Suprapubic skin (tissue), 3 donors: ENCODE measurements around the gene GYS2.

ENCODE experiments used
- POLR2AphosphoS5 ChIP-seq, 3 donors: sonication (generic); formaldehyde crosslinking; IDR thresholded peaks; one replicate each; pipeline ENCODE4 v1.6.1; 2017; ENCODE audit warnings: antibody characterized with exemption in 3 of 3
- TF ChIP-seq, protein P1 (sequence below), 2 donors: fragments of 200-600 bp in 1 of 2; fragments of 450-650 bp in 1 of 2; sonication (generic) in 1 of 2; IDR thresholded peaks; one replicate each; pipeline ENCODE4 v1.5.1; 2016 to 2019; ENCODE audit warnings: antibody characterized with exemption in 2 of 2, mild to moderate bottlenecking in 1 of 2, moderate library complexity in 1 of 2

DNA sequence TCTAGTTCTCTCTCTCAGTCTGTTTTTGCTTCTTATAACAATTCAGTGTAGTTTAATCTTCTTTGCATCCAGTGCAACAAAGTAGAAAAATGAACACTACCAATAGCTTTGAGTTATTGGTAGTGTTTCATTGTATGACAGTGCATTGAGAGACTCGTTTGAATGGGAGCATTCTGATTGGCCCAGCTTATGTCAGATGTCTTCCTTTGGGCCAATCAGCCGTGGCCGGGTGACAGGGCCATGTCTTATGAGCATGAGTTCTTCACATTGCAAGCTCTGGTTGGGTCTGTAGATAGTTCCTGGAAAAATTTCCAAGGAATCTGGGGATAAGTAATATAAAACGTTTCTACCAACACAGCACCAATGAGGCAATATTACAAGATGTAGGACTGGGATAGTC is 36.5 kb downstream of the GYS2 start:
- TF ChIP-seq POLR2AphosphoS5 (IDR thresholded peaks at IDR 0.05): no peak
- TF ChIP-seq, protein P1, sequence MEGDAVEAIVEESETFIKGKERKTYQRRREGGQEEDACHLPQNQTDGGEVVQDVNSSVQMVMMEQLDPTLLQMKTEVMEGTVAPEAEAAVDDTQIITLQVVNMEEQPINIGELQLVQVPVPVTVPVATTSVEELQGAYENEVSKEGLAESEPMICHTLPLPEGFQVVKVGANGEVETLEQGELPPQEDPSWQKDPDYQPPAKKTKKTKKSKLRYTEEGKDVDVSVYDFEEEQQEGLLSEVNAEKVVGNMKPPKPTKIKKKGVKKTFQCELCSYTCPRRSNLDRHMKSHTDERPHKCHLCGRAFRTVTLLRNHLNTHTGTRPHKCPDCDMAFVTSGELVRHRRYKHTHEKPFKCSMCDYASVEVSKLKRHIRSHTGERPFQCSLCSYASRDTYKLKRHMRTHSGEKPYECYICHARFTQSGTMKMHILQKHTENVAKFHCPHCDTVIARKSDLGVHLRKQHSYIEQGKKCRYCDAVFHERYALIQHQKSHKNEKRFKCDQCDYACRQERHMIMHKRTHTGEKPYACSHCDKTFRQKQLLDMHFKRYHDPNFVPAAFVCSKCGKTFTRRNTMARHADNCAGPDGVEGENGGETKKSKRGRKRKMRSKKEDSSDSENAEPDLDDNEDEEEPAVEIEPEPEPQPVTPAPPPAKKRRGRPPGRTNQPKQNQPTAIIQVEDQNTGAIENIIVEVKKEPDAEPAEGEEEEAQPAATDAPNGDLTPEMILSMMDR (IDR thresholded peaks at IDR 0.05): no peak
